ENCODE results near the gene PJVK. TPM values are rescaled to one million over a fixed set of nuclear protein-coding genes. Genes with fewer than 3 reads are reported as not detected.

PJVK gene
- total RNA-seq, 2 donors from 2014 or later = 5.5 to 6.3 TPM

GRCh38 chr2:178485356-178485755 is 34.2 kb downstream of the PJVK start:
- H3K9me3 Mint-ChIP-seq = no peaks in the 10 kb centered on the region
- H3K27me3 ChIP-seq (ENCODE audit: control insufficient read depth, insufficient read depth, low read length, poor library complexity, severe bottlenecking) = no peaks in the 10 kb centered on the region
- peaks cover 19% of the 10 kb centered on the region for H3K36me3 Mint-ChIP-seq (ENCODE audit: low read depth)
- 89 to 100% methylated on average over 1 to 3 of the region's 3 CpGs for WGBS, 2 experiments (ENCODE audit: insufficient coverage in 1 of 2, insufficient read length in 1 of 2)
- TF ChIP-seq CTCF (conservative IDR thresholded peaks at IDR 0.05) = no peak
- H3K4me3 Mint-ChIP-seq = no peak overlapping the region
- no peak for DNase-seq
- H3K4me1 ChIP-seq (ENCODE audit: control insufficient read depth, insufficient read depth, low read length) = peaks cover 5% of the 10 kb centered on the region
- peaks cover 3% of the 10 kb centered on the region for H3K36me3 ChIP-seq (ENCODE audit: control insufficient read depth, insufficient read depth, low read length)
- no peak overlapping the region for H3K9ac ChIP-seq (ENCODE audit: extremely low read depth, low read length, poor library complexity, severe bottlenecking)
- H3K4me1 Mint-ChIP-seq = peaks cover 31% of the 10 kb centered on the region
- no peak overlapping the region for H3K27ac Mint-ChIP-seq
- no peak overlapping the region for H3K27ac ChIP-seq (ENCODE audit: low read depth, low read length)
- no peaks in the 10 kb centered on the region for H3K27me3 Mint-ChIP-seq (ENCODE audit: insufficient read depth)
- no peak overlapping the region for H3K4me3 ChIP-seq (ENCODE audit: low read length)
- H3K9me3 ChIP-seq (ENCODE audit: control insufficient read depth, low read length) = no peaks in the 10 kb centered on the region

GRCh38 chr2:178491612-178492011 is 40.4 kb downstream of the PJVK start:
- Histone ChIP-seq H3K4me3 (ENCODE audit: low read length) (no peak overlapping the region), H3K9me3 (ENCODE audit: control insufficient read depth, low read length) (no peaks in the 10 kb centered on the region), H3K4me1 (ENCODE audit: control insufficient read depth, insufficient read depth, low read length) (peaks cover 2% of the 10 kb centered on the region), H3K27me3 (ENCODE audit: control insufficient read depth, insufficient read depth, low read length, poor library complexity, severe bottlenecking) (no peaks in the 10 kb centered on the region), H3K9ac (ENCODE audit: extremely low read depth, low read length, poor library complexity, severe bottlenecking) (no peak overlapping the region), H3K27ac (ENCODE audit: low read depth, low read length) (no peak overlapping the region), H3K36me3 (ENCODE audit: control insufficient read depth, insufficient read depth, low read length) (peaks cover 36% of the 10 kb centered on the region)
- Mint-ChIP-seq H3K36me3 (ENCODE audit: low read depth) (peaks cover 54% of the 10 kb centered on the region), H3K4me1 (peaks cover 7% of the 10 kb centered on the region), H3K4me3 (no peak overlapping the region), H3K27ac (no peak overlapping the region), H3K9me3 (no peaks in the 10 kb centered on the region), H3K27me3 (ENCODE audit: insufficient read depth) (no peaks in the 10 kb centered on the region)
- no peak for DNase-seq
- WGBS, 2 experiments (ENCODE audit: insufficient coverage in 1 of 2, insufficient read length in 1 of 2) = 94 to 100% methylated on average over 2 to 6 of the region's 6 CpGs
- TF ChIP-seq CTCF (conservative IDR thresholded peaks at IDR 0.05) = no peak

DNA sequence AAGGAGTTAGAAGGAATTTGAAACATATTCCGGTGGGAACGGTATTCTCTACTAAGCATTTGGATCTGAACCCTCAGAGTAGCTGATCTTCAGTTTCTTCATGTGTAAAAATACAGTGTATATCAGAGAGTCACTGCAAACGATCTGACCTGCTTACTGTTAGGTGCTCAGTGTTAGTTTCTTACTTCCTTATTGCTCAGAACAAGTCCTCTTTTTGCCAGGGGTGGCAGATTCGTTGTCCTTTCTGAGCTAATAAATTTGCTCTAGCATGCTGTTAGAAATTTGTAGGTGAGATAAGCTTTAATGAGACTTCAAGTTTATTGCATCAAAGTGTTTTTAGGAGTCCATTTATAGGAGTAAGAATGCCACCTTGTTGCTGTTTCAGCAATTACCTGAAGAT is 44.9 kb downstream of the PJVK start:
- TF ChIP-seq CTCF (conservative IDR thresholded peaks at IDR 0.05) = no peak
- Mint-ChIP-seq H3K27ac (no peak overlapping the region), H3K36me3 (ENCODE audit: low read depth) (peaks cover 51% of the 10 kb centered on the region), H3K27me3 (ENCODE audit: insufficient read depth) (no peaks in the 10 kb centered on the region), H3K4me1 (no peaks in the 10 kb centered on the region), H3K9me3 (no peaks in the 10 kb centered on the region), H3K4me3 (no peak overlapping the region)
- Histone ChIP-seq H3K36me3 (ENCODE audit: control insufficient read depth, insufficient read depth, low read length) (peaks cover 51% of the 10 kb centered on the region), H3K9me3 (ENCODE audit: control insufficient read depth, low read length) (no peaks in the 10 kb centered on the region), H3K9ac (ENCODE audit: extremely low read depth, low read length, poor library complexity, severe bottlenecking) (no peak overlapping the region), H3K4me3 (ENCODE audit: low read length) (no peak overlapping the region), H3K27me3 (ENCODE audit: control insufficient read depth, insufficient read depth, low read length, poor library complexity, severe bottlenecking) (no peaks in the 10 kb centered on the region), H3K4me1 (ENCODE audit: control insufficient read depth, insufficient read depth, low read length) (no peaks in the 10 kb centered on the region), H3K27ac (ENCODE audit: low read depth, low read length) (no peak overlapping the region)
- DNase-seq = no peak
- WGBS, 2 experiments (ENCODE audit: insufficient coverage in 1 of 2, insufficient read length in 1 of 2) = 91% methylated on average over 4 of the region's 4 CpGs

All from endodermal cell (in vitro differentiated cells).